ENCODE data around the gene CFAP97.
A peak's percentile ranks its signal among the peaks of the same experiment; 100 is the strongest.
"Not testable (repeated sequence)": the region's sequence is repeated elsewhere in the genome, so short reads cannot be mapped to it uniquely, and the experiment has no call there.

Gene CFAP97

DNA sequence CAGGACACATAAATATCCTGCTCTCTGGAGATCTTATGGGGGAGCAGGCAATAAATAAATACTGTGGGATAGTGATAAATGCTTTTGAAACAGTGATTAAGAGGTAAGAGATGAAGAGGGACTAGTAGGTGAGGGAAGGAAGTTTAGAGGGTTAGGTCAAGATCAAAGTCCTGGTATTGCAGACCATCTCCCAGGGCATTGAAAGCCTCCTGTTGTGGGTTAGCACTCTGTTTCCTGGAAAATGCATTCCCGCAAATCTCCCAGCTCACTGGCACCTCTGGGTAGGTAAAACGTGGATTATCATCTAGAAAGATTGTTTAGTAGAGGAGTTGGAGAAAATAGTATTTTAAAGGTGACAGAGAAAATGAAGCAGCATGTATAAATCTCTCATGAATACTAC, 7.8 kb upstream of the CFAP97 start:
- H3K4me2 ChIP-seq, result peak overlapping the region; percentile 95
- no peak overlapping the region for H3K9ac ChIP-seq
- TF ChIP-seq Cebpa-rat (IDR thresholded peaks at IDR 0.05), result no peak
- 0 out of 2 replicates have a peak, but pooled peaks cover 11% of the 10 kb centered on the region for H3K27me3 ChIP-seq
- peaks cover 43% of the 10 kb centered on the region for H4K20me1 ChIP-seq
- no peaks in the 10 kb centered on the region for H3K9me3 ChIP-seq
- no peak overlapping the region for H3K27ac ChIP-seq
- H3K4me3 ChIP-seq, result no peak overlapping the region
- peaks cover 69% of the 10 kb centered on the region for H3K4me1 ChIP-seq
- H3K36me3 ChIP-seq, result no peaks in the 10 kb centered on the region

DNA sequence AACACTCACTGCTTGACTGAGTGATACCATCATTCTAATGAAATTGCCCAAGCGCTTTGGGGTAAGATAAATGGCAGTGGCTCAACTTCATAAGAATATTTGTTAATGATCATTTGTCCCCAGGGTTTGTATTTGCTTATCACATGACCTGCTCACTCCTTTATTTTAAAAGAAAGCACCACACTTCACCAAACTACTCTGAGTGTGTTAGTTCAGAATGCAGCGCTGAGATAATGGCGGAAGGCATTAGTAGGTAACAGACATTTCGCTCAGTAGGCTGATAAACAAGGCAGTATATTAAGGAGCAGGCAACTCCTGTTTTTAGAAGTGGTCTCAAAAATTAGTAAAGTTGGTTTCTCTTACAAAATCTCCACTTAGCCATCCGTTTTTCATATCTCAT, 7.2 kb upstream of the CFAP97 start:
- peak overlapping the region; percentile 90 for H3K4me3 ChIP-seq
- peaks cover 63% of the 10 kb centered on the region for H3K4me1 ChIP-seq
- H3K27me3 ChIP-seq, result 0 out of 2 replicates have a peak, but pooled peaks cover 11% of the 10 kb centered on the region
- peaks cover 43% of the 10 kb centered on the region for H4K20me1 ChIP-seq
- TF ChIP-seq Cebpa-rat (IDR thresholded peaks at IDR 0.05), result no peak
- H3K27ac ChIP-seq, result peak overlapping the region; percentile 82; the same call in 1 of the 2 replicates
- H3K36me3 ChIP-seq, result no peaks in the 10 kb centered on the region
- peak overlapping the region; percentile 95 for H3K4me2 ChIP-seq
- H3K9ac ChIP-seq, result peak overlapping the region; percentile 85
- H3K9me3 ChIP-seq, result no peaks in the 10 kb centered on the region

DNA sequence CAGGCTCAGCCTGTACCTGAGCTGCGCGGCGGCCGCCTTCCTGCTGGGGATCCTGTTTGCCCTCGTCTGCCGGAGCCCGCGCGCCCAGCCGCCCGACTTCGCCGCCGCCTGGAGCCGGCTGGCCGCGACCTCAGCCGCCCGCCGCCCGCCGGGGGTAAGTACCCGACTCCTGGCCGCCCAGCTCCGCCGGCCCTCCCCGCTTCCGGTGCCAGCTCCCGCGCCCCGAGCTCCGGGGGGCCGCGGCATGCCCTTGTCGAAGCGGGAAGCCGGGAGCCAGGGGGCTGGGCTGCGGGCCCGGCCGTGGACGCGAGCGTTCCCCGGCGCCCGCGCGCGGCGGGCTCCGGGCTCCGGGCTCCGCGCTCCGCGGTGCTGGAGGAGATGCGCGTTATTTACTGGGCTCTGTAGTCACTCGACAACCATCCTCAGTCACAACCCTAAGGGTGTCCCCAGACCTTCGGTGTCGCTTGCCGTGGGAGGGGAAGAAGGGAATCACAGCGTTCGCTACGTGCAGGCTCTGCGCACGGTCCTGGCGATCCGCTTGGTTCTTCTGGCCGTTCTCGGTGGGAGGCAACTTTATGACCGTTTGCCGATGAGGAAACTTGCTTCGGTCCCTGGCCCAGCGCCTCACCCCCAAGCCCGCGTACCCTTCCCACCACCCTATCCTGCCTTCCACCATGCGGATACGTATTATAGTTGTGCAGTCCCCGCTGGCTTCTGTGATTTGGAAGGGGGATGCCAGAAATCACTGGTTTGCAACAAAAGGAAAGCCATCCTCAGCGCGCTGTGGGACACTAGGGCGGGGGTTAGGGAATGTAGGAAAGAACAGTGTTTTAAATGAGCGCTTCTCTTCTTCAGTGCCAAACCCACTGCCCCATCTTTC, 6.5 kb upstream of the CFAP97 start:
- Histone ChIP-seq H4K20me1 (peaks cover 43% of the 10 kb centered on the region), H3K27me3 (0 out of 2 replicates have a peak, but pooled peaks cover 11% of the 10 kb centered on the region), H3K4me2 (peak overlapping the region; percentile 95), H3K9me3 (no peaks in the 10 kb centered on the region), H3K9ac (peak overlapping the region; percentile 85), H3K36me3 (no peaks in the 10 kb centered on the region), H3K27ac (peak overlapping the region; percentile 82), H3K4me1 (peaks cover 59% of the 10 kb centered on the region), H3K4me3 (peak overlapping the region; percentile 90)
- no peak for TF ChIP-seq Cebpa-rat (IDR thresholded peaks at IDR 0.05)

DNA sequence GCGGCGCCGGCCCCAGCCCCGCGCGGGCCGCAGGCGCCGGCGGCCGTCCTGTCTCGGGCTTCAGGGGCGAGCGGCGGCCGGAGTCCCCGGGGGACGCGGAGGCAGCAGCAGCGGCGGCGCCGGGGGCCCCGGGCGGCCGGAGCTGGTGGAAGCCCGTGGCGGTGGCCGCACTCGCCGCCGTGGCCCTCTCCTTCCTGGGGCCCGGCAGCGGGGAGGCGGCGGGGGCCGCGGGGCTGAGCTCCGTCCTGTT, 6.0 kb upstream of the CFAP97 start:
- Histone ChIP-seq H3K27ac (peak overlapping the region; percentile 82), H3K4me3 (peak overlapping the region; percentile 90), H3K9ac (peak overlapping the region; percentile 85), H3K27me3 (0 out of 2 replicates have a peak, but pooled peaks cover 11% of the 10 kb centered on the region), H4K20me1 (peaks cover 43% of the 10 kb centered on the region), H3K4me1 (peaks cover 59% of the 10 kb centered on the region), H3K4me2 (peak overlapping the region; percentile 95)
- H3K36me3 ChIP-seq, H3K9me3 ChIP-seq: not testable (repeated sequence)

- H3K27me3 ChIP-seq, result 0 out of 2 replicates have a peak, but pooled peaks cover 11% of the 10 kb centered on the region
- peaks cover 41% of the 10 kb centered on the region for H4K20me1 ChIP-seq
- no peak for TF ChIP-seq Cebpa-rat (IDR thresholded peaks at IDR 0.05)
- H3K4me3 ChIP-seq, result peak within 1 kb of the TSS; percentile 90
- H3K4me1 ChIP-seq, result peaks cover 59% of the 10 kb centered on the region
- H3K27ac ChIP-seq, result peak within 1 kb of the TSS; percentile 82
- no peaks in the 10 kb centered on the region for H3K9me3 ChIP-seq
- H3K9ac ChIP-seq, result peak within 1 kb of the TSS; percentile 85
- H3K4me2 ChIP-seq, result peak within 1 kb of the TSS; percentile 95
- no peaks in the 10 kb centered on the region for H3K36me3 ChIP-seq
Measured at GRCh38 chr4:185209031-185209851, 5.4 kb upstream of the CFAP97 start, which contains the start of gene SNX25. TSS of gene SNX25 (plus strand) at chr4:185209598. CDS start at chr4:185209827, 229 bp downstream.

GRCh38 chr4:185207466-185207865, 3.7 kb upstream of the CFAP97 start:
- Histone ChIP-seq H3K9ac (no peak overlapping the region), H3K27me3 (0 out of 2 replicates have a peak, but pooled peaks cover 11% of the 10 kb centered on the region), H4K20me1 (peaks cover 31% of the 10 kb centered on the region), H3K4me3 (no peak overlapping the region), H3K4me2 (no peak overlapping the region), H3K9me3 (no peaks in the 10 kb centered on the region), H3K4me1 (peaks cover 49% of the 10 kb centered on the region), H3K36me3 (no peaks in the 10 kb centered on the region), H3K27ac (no peak overlapping the region)
- TF ChIP-seq Cebpa-rat (IDR thresholded peaks at IDR 0.05), result no peak

GRCh38 chr4:185205697-185206342, 2.0 kb upstream of the CFAP97 start:
- Histone ChIP-seq H3K27me3 (0 out of 2 replicates have a peak, but pooled peaks cover 9% of the 10 kb centered on the region), H3K4me1 (peaks cover 45% of the 10 kb centered on the region), H4K20me1 (peaks cover 30% of the 10 kb centered on the region), H3K27ac (no peak overlapping the region), H3K4me3 (no peak overlapping the region), H3K9me3 (no peaks in the 10 kb centered on the region), H3K9ac (no peak overlapping the region), H3K4me2 (no peak overlapping the region), H3K36me3 (peaks cover 1% of the 10 kb centered on the region)
- TF ChIP-seq Cebpa-rat (IDR thresholded peaks at IDR 0.05), result no peak

- Histone ChIP-seq H3K4me1 (peaks cover 42% of the 10 kb centered on the region), H4K20me1 (peaks cover 29% of the 10 kb centered on the region)
Measured at GRCh38 chr4:185205073-185205472, 1.3 kb upstream of the CFAP97 start.

GRCh38 chr4:185204238-185204910, 574 bp upstream of the CFAP97 start:
- Histone ChIP-seq H3K27ac (peak overlapping the region; percentile 96), H3K9ac (peak overlapping the region; percentile 92), H3K4me1 (peaks cover 42% of the 10 kb centered on the region), H3K4me2 (peak overlapping the region; percentile 92), H3K27me3 (no peaks in the 10 kb centered on the region), H4K20me1 (peaks cover 34% of the 10 kb centered on the region; the same call in 1 of the 2 replicates), H3K4me3 (peak overlapping the region; percentile 82), H3K9me3 (no peaks in the 10 kb centered on the region), H3K36me3 (peaks cover 11% of the 10 kb centered on the region)
- no peak for TF ChIP-seq Cebpa-rat (IDR thresholded peaks at IDR 0.05)

More at GRCh38 chr4:185205073-185205472, 1.3 kb upstream of the CFAP97 start:
- H3K4me2 ChIP-seq, result peak overlapping the region; percentile 92
- not testable (repeated sequence) for H3K27me3 ChIP-seq, H3K36me3 ChIP-seq, H3K27ac ChIP-seq, H3K9me3 ChIP-seq, H3K9ac ChIP-seq
- peak overlapping the region; percentile 82 for H3K4me3 ChIP-seq

Data from BLaER1 (cell line).